ENCODE results near the gene TMEM169. TPM values are rescaled to one million over a fixed set of nuclear protein-coding genes. Genes with fewer than 3 reads are reported as not detected.
A peak's percentile ranks its signal among the peaks of the same experiment; 100 is the strongest.

TMEM169 gene
- total and polyA plus RNA-seq, 10 of the 15 experiments (the other 5 are each of a cell fraction or from before 2014, with no cell fraction given), result 0.23 to 3.2 (median 2.3) TPM

DNA sequence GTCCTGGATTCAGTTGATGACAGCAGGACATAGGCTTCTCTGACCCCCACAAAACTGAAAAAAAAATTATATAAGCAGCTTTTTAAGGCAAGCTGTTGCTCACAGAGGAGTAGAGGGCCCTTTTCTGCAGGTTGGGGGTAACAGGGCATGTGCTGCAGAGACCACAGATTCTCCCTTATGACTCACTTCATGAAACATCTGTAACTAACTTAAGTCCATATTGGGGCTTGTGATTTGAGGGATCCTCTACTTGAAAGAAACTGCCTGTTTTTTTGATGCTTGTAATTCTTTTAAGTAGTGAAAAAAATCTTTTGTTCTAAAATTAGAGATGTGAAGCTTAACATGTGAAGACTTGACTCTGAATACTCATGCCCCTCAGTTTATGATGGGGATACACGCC, 60.8 kb downstream of the TMEM169 start (continued):
- TF ChIP-seq, protein P1, sequence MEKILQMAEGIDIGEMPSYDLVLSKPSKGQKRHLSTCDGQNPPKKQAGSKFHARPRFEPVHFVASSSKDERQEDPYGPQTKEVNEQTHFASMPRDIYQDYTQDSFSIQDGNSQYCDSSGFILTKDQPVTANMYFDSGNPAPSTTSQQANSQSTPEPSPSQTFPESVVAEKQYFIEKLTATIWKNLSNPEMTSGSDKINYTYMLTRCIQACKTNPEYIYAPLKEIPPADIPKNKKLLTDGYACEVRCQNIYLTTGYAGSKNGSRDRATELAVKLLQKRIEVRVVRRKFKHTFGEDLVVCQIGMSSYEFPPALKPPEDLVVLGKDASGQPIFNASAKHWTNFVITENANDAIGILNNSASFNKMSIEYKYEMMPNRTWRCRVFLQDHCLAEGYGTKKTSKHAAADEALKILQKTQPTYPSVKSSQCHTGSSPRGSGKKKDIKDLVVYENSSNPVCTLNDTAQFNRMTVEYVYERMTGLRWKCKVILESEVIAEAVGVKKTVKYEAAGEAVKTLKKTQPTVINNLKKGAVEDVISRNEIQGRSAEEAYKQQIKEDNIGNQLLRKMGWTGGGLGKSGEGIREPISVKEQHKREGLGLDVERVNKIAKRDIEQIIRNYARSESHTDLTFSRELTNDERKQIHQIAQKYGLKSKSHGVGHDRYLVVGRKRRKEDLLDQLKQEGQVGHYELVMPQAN (conservative IDR thresholded peaks at IDR 0.05), result no peak
- TF ChIP-seq MTA3 (IDR thresholded peaks at IDR 0.05; ENCODE audit: borderline replicate concordance, low read length) (peak; percentile 71; the same call in 1 of the 2 replicates), MEF2A (IDR thresholded peaks at IDR 0.05; ENCODE audit: insufficient read depth, low read depth, low read length) (peak; percentile 89), RFX5 (IDR thresholded peaks at IDR 0.05; ENCODE audit: low read depth, low read length) (no peak), TAF1 (IDR thresholded peaks at IDR 0.05; ENCODE audit: borderline replicate concordance, low read depth, low read length) (0 out of 2 replicates have a peak, but pooled peaks have one; percentile 19), SUPT20H (IDR thresholded peaks at IDR 0.05; ENCODE audit: borderline replicate concordance, control insufficient read depth, low read depth, low read length) (no peak), PAX5 (IDR thresholded peaks at IDR 0.05; ENCODE audit: borderline replicate concordance, low read depth, low read length) (peak; percentile 87), MTA2 (IDR thresholded peaks at IDR 0.05; ENCODE audit: low read depth) (peak; percentile 53; the same call in 1 of the 2 replicates), PML (IDR thresholded peaks at IDR 0.05; ENCODE audit: low read length) (peak; percentile 18; the same call in 1 of the 2 replicates), YBX1 (IDR thresholded peaks at IDR 0.05) (no peak), BRCA1 (IDR thresholded peaks at IDR 0.05; ENCODE audit: low read depth, low read length) (no peak), GATAD2B (conservative IDR thresholded peaks at IDR 0.05; ENCODE audit: low read depth) (no peak), MEF2B (IDR thresholded peaks at IDR 0.05; ENCODE audit: partially characterized antibody, poor library complexity, severe bottlenecking) (peak; percentile 80), TCF7 (IDR thresholded peaks at IDR 0.05; ENCODE audit: borderline replicate concordance) (peak; percentile 93), SMAD1 (IDR thresholded peaks at IDR 0.05; ENCODE audit: low read depth, partially characterized antibody) (no peak), SP1 (IDR thresholded peaks at IDR 0.05; ENCODE audit: low read depth, low read length) (peak; percentile 35), MYB (IDR thresholded peaks at IDR 0.05; ENCODE audit: borderline replicate concordance, low read depth, low read length) (no peak), ATF7 (IDR thresholded peaks at IDR 0.05; ENCODE audit: low read depth) (peak; percentile 76; the same call in 1 of the 2 replicates), BCL11A (IDR thresholded peaks at IDR 0.05; ENCODE audit: low read depth, low read length) (peak; percentile 71), CEBPB (IDR thresholded peaks at IDR 0.05; ENCODE audit: borderline replicate concordance in 1 of 2, low read depth in 2 of 2, low read length in 2 of 2) (peak in 1 of 2 experiments; percentile 85; a peak in 1 of 4 replicates)
- TF ChIP-seq, protein P2, sequence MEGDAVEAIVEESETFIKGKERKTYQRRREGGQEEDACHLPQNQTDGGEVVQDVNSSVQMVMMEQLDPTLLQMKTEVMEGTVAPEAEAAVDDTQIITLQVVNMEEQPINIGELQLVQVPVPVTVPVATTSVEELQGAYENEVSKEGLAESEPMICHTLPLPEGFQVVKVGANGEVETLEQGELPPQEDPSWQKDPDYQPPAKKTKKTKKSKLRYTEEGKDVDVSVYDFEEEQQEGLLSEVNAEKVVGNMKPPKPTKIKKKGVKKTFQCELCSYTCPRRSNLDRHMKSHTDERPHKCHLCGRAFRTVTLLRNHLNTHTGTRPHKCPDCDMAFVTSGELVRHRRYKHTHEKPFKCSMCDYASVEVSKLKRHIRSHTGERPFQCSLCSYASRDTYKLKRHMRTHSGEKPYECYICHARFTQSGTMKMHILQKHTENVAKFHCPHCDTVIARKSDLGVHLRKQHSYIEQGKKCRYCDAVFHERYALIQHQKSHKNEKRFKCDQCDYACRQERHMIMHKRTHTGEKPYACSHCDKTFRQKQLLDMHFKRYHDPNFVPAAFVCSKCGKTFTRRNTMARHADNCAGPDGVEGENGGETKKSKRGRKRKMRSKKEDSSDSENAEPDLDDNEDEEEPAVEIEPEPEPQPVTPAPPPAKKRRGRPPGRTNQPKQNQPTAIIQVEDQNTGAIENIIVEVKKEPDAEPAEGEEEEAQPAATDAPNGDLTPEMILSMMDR (IDR thresholded peaks at IDR 0.05 in 2 of 3, conservative IDR thresholded peaks at IDR 0.05 in 1 of 3; ENCODE audit: control insufficient read depth in 2 of 3, extremely low read depth in 1 of 3, insufficient read depth in 1 of 3, low read depth in 3 of 3, low read length in 3 of 3), result no peak
- TF ChIP-seq, protein P3, sequence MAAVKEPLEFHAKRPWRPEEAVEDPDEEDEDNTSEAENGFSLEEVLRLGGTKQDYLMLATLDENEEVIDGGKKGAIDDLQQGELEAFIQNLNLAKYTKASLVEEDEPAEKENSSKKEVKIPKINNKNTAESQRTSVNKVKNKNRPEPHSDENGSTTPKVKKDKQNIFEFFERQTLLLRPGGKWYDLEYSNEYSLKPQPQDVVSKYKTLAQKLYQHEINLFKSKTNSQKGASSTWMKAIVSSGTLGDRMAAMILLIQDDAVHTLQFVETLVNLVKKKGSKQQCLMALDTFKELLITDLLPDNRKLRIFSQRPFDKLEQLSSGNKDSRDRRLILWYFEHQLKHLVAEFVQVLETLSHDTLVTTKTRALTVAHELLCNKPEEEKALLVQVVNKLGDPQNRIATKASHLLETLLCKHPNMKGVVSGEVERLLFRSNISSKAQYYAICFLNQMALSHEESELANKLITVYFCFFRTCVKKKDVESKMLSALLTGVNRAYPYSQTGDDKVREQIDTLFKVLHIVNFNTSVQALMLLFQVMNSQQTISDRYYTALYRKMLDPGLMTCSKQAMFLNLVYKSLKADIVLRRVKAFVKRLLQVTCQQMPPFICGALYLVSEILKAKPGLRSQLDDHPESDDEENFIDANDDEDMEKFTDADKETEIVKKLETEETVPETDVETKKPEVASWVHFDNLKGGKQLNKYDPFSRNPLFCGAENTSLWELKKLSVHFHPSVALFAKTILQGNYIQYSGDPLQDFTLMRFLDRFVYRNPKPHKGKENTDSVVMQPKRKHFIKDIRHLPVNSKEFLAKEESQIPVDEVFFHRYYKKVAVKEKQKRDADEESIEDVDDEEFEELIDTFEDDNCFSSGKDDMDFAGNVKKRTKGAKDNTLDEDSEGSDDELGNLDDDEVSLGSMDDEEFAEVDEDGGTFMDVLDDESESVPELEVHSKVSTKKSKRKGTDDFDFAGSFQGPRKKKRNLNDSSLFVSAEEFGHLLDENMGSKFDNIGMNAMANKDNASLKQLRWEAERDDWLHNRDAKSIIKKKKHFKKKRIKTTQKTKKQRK (IDR thresholded peaks at IDR 0.05; ENCODE audit: low read depth, low read length), result no peak
- TF ChIP-seq, protein P4, sequence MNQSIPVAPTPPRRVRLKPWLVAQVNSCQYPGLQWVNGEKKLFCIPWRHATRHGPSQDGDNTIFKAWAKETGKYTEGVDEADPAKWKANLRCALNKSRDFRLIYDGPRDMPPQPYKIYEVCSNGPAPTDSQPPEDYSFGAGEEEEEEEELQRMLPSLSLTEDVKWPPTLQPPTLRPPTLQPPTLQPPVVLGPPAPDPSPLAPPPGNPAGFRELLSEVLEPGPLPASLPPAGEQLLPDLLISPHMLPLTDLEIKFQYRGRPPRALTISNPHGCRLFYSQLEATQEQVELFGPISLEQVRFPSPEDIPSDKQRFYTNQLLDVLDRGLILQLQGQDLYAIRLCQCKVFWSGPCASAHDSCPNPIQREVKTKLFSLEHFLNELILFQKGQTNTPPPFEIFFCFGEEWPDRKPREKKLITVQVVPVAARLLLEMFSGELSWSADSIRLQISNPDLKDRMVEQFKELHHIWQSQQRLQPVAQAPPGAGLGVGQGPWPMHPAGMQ (IDR thresholded peaks at IDR 0.05; ENCODE audit: borderline replicate concordance), result no peak
